ENCODE data around the gene RIOK3.
"Not testable (repeated sequence)": the region's sequence is repeated elsewhere in the genome, so short reads cannot be mapped to it uniquely, and the experiment has no call there.

Gene RIOK3

GRCh38 chr18:23452347-23452727, 750 bp upstream of the RIOK3 start:
- DNase-seq = no peak

GRCh38 chr18:23453680-23454058, 582 bp downstream of the RIOK3 start:
- no peak for DNase-seq

- no peak for DNase-seq
These were observed 3.7 kb downstream of the RIOK3 start for GRCh38 chr18:23456835-23457234.

GRCh38 chr18:23458830-23459529, 5.9 kb downstream of the RIOK3 start:
- no peak for DNase-seq

GRCh38 chr18:23459530-23459921, 6.4 kb downstream of the RIOK3 start:
- no peak for DNase-seq

DNA sequence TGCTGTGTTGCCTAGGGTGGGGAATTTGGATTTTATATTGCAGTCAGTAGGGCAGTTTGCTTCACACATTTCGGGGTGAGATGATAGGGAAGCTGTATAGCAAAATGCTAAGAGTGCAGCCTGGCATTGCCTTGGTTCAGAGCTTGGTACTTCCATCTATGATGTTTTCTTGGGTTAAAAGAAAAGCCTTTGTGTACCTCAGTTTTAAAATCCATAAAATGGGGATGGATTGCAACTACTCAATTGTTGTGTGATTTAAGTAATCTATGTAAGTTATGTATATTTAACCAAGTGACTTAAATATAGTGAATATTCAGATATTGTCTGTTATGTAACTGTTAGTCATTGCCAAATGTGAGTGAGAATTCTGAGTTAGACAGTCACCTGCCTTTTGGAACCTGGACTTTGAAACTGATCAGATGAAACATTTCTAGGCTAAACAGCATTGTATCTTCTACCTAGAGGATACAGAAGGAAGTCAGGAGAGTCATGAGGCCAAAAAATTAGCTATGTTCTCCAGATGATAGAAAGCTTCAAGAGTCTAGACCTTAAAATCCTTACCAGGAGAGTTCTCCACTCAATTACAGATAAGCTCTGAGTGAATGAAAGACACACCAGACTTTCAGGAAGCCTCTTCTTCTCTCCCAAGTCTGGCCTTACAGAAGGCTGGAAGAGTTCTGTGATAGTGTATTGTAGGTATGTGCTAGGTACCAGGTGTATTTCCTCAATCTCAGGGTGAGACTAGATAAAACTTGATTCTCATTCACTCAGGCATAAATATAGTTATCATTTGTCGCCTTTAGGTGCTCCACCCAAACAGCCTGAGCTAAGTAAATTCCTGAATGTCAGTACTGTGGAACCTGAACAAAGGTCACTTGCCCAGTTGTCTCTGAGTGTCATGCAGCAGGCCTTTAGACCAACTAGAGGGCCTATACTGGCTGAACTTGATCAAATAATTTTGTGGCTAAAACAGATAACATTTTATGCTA, 7.5 kb downstream of the RIOK3 start:
- no peak for DNase-seq

DNA sequence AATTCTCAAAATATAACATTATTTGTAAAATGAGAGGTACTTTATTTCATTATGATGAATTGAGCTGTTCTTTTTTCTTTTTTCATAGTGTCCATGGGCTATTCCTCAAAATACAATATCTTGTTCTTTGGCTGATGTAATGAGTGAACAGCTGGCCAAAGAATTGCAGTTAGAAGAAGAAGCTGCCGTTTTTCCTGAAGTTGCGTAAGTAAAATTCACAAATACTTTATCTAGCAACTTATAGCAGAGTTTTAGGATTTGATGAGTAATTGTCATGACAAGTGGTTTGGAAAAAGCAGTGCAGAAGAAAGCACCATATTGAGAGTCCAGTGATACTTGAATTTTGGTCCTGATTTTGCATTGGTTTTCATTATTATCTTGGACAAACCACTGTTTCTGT, 9.8 kb downstream of the RIOK3 start:
- no peak for DNase-seq

DNA sequence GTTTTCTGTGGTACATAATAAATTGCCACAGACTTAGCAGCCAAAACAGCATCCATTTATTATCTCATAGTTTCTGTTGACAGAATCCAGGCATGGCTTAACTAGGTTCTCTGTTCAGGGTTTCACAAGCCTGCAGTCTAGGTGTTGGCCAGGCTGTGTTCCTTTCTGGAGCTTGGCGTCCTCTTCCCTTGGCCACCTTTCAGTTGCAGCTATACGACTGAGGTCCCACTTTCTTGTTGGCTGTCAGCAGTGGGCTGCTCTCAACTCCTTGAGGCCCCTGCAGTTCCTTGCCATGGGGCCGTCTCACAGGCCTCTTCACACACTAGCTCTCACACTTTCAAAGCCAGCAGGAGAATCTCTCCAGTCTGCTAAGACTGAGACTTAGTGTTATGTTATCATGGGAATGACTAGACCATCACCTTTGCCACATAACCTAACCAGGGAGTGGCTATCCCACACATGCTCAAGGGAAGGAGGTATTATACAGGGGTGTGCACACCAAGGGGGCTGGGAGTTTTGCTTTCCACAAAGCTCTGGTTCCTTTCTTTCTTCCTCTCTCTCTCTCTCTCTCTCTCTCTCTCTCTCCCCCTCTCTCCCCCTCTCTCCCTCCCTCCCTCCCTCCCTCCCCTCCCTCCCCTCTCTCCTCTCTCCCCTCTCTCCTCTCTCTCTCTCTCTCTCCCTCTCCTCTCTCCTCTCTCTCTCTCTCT, 15.8 kb downstream of the RIOK3 start:
- no peak for DNase-seq

GRCh38 chr18:23470620-23471387, 17.7 kb downstream of the RIOK3 start:
- DNase-seq = no peak

DNA sequence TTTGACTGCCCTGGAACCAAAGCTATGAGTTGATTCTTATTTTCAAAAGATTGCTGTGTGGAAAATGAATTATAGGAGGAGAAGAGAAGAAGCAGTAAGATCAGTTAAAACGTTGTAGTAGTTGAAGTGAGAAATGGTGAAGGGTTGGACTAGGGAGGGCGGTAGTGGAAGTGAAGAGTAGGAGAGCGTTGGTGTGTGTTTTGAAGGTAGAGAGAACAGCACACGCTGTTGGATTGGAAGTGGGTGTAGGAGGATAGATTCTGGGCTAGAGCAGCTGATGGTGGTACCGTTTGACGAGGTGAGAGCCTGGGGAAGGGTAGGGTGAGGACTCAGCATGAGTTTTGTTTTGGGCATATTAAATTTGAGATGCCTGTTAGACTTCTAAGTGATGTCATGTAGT, 18.4 kb downstream of the RIOK3 start:
- DNase-seq = no peak

GRCh38 chr18:23479829-23480505, 26.9 kb downstream of the RIOK3 start:
- DNase-seq = no peak

GRCh38 chr18:23484561-23485182, 31.6 kb downstream of the RIOK3 start:
- DNase-seq = no peak

DNA sequence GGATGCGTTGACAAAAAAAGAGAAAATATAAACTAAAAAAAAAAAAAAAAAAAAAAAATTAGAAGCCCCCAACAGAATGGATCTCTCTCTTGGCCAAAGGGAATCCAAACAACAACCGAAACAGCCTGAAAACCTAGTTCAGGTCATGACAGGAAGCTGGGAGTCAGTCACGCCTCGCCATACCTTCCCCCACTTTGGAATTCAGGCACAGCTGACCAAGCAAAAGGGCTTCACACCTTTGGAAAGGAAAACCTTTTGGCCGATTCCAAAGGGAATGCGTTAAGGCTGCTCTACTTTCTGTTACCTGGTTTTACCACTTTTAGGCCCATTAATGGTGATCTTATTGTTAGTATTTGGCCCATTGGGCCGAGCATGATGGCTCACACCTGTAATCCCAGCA, 32.3 kb downstream of the RIOK3 start:
- no peak for DNase-seq

DNA sequence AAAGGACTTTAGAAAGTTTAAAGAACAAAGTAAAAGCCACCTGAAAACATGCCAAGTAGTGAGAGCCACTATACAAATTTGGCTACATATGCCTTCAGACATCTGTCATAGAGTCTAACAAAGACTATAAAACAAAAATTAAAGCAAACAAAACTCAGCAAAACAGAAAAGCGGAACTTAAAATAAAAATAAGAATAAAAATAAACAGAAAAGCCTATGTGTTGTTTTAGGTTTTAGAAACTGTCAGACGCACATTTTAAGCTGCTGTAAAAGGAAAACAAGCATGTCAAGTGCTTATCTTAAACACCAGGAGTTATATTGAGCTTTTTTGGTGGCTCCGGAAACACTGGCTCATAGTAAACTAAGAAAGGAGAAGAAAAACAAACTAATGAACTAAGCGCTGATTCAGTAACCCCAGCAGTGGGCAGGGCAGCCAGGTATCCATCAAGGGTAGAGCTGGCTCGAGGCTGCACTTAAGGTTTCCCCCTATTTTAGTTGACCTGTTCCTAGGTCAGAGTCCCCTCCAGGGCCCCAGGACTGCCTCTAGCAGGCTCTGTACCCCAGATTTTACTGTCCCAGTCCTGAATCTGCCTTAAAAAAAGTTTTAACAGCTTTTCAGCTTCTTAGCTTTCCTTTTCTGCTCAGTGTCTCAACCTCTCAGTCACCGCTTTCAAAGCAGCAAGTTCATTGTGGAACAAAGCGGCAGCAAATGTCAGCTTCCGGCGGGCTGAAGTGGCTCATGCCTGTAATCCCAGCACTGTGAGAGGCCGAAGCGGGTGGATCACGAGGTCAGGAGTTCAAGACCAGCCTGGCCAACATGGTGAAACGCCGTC, 34.9 kb downstream of the RIOK3 start:
- peak; percentile 65 for DNase-seq

DNA sequence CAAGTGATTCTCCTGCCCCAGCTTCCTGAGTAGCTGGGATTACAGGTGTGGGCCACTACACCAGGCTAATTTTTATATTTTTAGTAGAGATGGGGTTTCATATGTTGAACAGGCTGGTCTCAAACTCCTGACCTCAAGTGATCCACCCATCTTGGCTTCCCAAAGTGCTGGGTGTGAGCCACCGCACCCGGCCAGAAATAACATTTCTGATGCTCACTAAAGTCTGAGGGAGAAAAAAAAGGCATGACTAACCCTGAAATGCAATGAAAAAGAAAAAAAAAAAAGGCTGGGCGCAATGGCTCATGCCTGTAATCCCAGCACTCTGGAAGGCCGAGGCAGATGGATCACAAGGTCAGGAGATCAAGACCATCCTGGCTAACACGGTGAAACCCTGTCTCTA, 36.5 kb downstream of the RIOK3 start:
- DNase-seq = not testable (repeated sequence)

DNA sequence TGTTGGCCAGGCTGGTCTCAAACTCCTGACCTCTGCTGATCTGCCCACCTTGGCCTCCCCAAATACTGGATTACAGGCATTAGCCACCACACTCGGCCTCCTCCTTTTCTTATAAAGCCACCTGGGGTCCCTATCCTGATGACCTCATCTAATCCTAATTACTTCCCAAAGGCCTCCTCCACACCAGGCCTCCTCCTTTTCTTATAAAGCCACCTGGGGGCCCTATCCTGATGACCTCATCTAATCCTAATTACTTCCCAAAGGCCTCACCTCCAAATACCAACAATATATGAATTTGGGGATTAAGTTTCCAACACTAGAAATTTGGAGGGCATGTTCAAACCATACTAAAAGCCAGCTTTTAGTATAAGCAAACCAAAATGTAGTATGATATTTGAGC, 40.6 kb downstream of the RIOK3 start:
- DNase-seq = no peak

GRCh38 chr18:23494992-23495391, 41.9 kb downstream of the RIOK3 start:
- DNase-seq = no peak

DNA sequence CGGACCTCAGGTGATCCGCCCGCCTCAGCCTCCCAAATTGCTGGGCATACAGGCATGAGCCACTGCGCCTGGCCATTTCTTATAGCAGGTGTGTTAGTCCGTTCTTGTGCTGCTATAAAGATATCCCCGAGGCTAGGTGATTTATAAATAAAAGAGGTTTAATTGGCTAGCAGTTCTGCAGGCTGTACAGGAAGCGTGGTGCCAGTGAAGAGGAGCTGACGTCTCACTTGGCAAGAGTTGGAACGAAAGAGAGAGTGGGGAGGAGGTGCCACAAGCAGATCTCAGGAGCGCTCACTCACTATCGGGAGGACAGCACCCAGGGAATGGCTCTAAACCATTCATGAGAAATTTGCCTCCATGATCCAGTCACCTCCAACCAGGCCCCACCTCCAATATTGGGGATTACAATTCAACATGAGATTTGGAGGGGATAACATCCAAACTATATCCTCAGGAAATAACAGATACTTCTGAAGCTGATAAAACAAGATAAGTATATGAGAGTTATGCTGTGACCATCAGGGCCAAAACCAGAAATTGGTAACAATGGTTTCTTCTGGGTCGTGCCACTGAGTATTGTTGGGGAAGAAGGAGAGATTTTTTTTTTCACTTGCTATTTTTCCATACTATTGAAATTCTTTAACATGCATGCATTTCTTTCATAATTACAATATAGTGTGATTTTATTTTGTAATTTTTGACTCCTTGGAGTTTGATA, 42.8 kb downstream of the RIOK3 start:
- DNase-seq = no peak

- no peak for DNase-seq
These were observed 45.0 kb downstream of the RIOK3 start for GRCh38 chr18:23498117-23498516.

DNA sequence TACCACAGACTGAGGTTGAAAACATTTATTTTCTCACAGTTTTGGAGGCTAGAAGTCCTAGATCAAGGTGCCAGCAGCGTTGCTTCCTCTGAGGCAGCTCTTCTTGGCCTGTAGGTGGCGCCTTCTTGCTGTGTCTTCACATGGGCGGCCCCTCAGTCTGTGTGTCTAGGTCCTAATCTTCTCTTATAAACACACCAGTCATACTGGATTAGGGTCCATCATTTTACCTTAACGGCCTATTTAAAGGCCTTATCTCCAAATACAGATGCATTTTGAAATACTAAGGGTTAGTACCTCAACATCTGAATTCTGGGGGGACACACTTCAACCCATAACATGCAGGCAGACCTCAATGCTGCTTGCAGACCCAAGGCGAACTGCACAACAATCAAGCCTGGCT, 45.8 kb downstream of the RIOK3 start:
- DNase-seq = peak; percentile 81
